ENCODE measurements around the gene OGFRL1.

OGFRL1 gene

GRCh38 chr6:71294121-71294523 lies 5.5 kb downstream of the OGFRL1 start:
- H3K27me3 ChIP-seq (ENCODE audit: insufficient read depth, low read length) = no peaks in the 10 kb centered on the region
- H3K79me2 ChIP-seq (ENCODE audit: insufficient read depth, low read length) = peaks cover 40% of the 10 kb centered on the region
- H2AFZ ChIP-seq (ENCODE audit: low read length) = no peak overlapping the region
- H3K36me3 ChIP-seq (ENCODE audit: insufficient read depth, low read length) = peaks cover 56% of the 10 kb centered on the region
- no peaks in the 10 kb centered on the region for H3F3A ChIP-seq (ENCODE audit: insufficient read depth, low read length)
- H4K20me1 ChIP-seq (ENCODE audit: insufficient read depth, low read length) = no peaks in the 10 kb centered on the region
- no peaks in the 10 kb centered on the region for H3K9me3 ChIP-seq (ENCODE audit: low read length)
- TF ChIP-seq EZH2 (IDR thresholded peaks at IDR 0.05; ENCODE audit: borderline replicate concordance, low read length) (no peak), CTCF (IDR thresholded peaks at IDR 0.05; ENCODE audit: low read length) (no peak)
- H3K9me2 ChIP-seq (ENCODE audit: low read depth, low read length) = no peaks in the 10 kb centered on the region
- no peak overlapping the region for H3K27ac ChIP-seq (ENCODE audit: low read depth, low read length, poor library complexity, severe bottlenecking)
- no peak overlapping the region for H3K9ac ChIP-seq (ENCODE audit: low read length)
- H3K4me2 ChIP-seq (ENCODE audit: low read length) = no peak overlapping the region
- peaks cover 34% of the 10 kb centered on the region for H3K4me1 ChIP-seq (ENCODE audit: insufficient read depth, low read length, severe bottlenecking)
- no peak overlapping the region for H3K4me3 ChIP-seq (ENCODE audit: low read depth, low read length, poor library complexity, severe bottlenecking)

- TF ChIP-seq CTCF (IDR thresholded peaks at IDR 0.05; ENCODE audit: low read length) = no peak
- TF ChIP-seq EZH2 (IDR thresholded peaks at IDR 0.05; ENCODE audit: borderline replicate concordance, low read length) = no peak
- Histone ChIP-seq H3K4me2 (ENCODE audit: low read length) (no peak overlapping the region), H3K27ac (ENCODE audit: low read depth, low read length, poor library complexity, severe bottlenecking) (no peak overlapping the region), H4K20me1 (ENCODE audit: insufficient read depth, low read length) (no peaks in the 10 kb centered on the region), H3K9me2 (ENCODE audit: low read depth, low read length) (no peaks in the 10 kb centered on the region), H3K79me2 (ENCODE audit: insufficient read depth, low read length) (no peaks in the 10 kb centered on the region), H3F3A (ENCODE audit: insufficient read depth, low read length) (no peaks in the 10 kb centered on the region), H3K4me3 (ENCODE audit: low read depth, low read length, poor library complexity, severe bottlenecking) (no peak overlapping the region), H3K4me1 (ENCODE audit: insufficient read depth, low read length, severe bottlenecking) (no peaks in the 10 kb centered on the region), H3K36me3 (ENCODE audit: insufficient read depth, low read length) (peaks cover 85% of the 10 kb centered on the region), H3K9me3 (ENCODE audit: low read length) (no peaks in the 10 kb centered on the region), H2AFZ (ENCODE audit: low read length) (no peak overlapping the region), H3K27me3 (ENCODE audit: insufficient read depth, low read length) (no peaks in the 10 kb centered on the region), H3K9ac (ENCODE audit: low read length) (no peak overlapping the region)
Measured at GRCh38 chr6:71298459-71298858, 9.8 kb downstream of the OGFRL1 start.

GRCh38 chr6:71299541-71300470 lies 11.2 kb downstream of the OGFRL1 start:
- Histone ChIP-seq H3K9me3 (ENCODE audit: low read length) (no peaks in the 10 kb centered on the region), H3K27ac (ENCODE audit: low read depth, low read length, poor library complexity, severe bottlenecking) (no peak overlapping the region), H3K4me3 (ENCODE audit: low read depth, low read length, poor library complexity, severe bottlenecking) (no peak overlapping the region), H2AFZ (ENCODE audit: low read length) (no peak overlapping the region), H3K4me2 (ENCODE audit: low read length) (no peak overlapping the region), H3F3A (ENCODE audit: insufficient read depth, low read length) (no peaks in the 10 kb centered on the region), H4K20me1 (ENCODE audit: insufficient read depth, low read length) (no peaks in the 10 kb centered on the region), H3K9ac (ENCODE audit: low read length) (no peak overlapping the region), H3K9me2 (ENCODE audit: low read depth, low read length) (no peaks in the 10 kb centered on the region), H3K79me2 (ENCODE audit: insufficient read depth, low read length) (no peaks in the 10 kb centered on the region), H3K36me3 (ENCODE audit: insufficient read depth, low read length) (peaks cover 73% of the 10 kb centered on the region), H3K4me1 (ENCODE audit: insufficient read depth, low read length, severe bottlenecking) (no peaks in the 10 kb centered on the region), H3K27me3 (ENCODE audit: insufficient read depth, low read length) (no peaks in the 10 kb centered on the region)
- TF ChIP-seq CTCF (IDR thresholded peaks at IDR 0.05; ENCODE audit: low read length) (no peak), EZH2 (IDR thresholded peaks at IDR 0.05; ENCODE audit: borderline replicate concordance, low read length) (no peak)
